Gastroesophageal sphincter (tissue), 4 donors: ENCODE results near the gene CTSW. TPM values are rescaled to one million over a fixed set of nuclear protein-coding genes. Genes with fewer than 3 reads are reported as not detected.
A peak's percentile ranks its signal among the peaks of the same experiment; 100 is the strongest.
"Not testable (repeated sequence)": the region's sequence is repeated elsewhere in the genome, so short reads cannot be mapped to it uniquely, and the experiment has no call there.

Experiments used
- ATAC-seq: fragments of 150-250 bp; one replicate; pipeline ENCODE4 v1.9.1; 2016; ENCODE audit warnings: mild to moderate bottlenecking, moderate library complexity
- H3K27ac ChIP-seq, 4 donors: fragments of 200-600 bp; sonication (generic) in 3 of 4; 1 replicate in 3 of 4; 2 replicates in 1 of 4; pipeline ENCODE4 v1.5.1; 2016 to 2019
- H3K27me3 ChIP-seq: fragments of 200-600 bp; sonication (generic); one replicate; pipeline ENCODE4 v1.5.1; 2019
- H3K36me3 ChIP-seq, 2 donors: fragments of 200-600 bp; sonication (generic); one replicate each; pipeline ENCODE4 v1.5.1; 2019; ENCODE audit warnings: control low read depth in 1 of 2
- H3K4me1 ChIP-seq, 3 donors: fragments of 200-600 bp; sonication (generic); 1 replicate in 2 of 3; 2 replicates in 1 of 3; pipeline ENCODE4 v1.5.1; 2016 to 2019; ENCODE audit warnings: control low read depth in 2 of 3
- H3K4me3 ChIP-seq, 2 donors: fragments of 200-600 bp; sonication (generic); one replicate each; pipeline ENCODE4 v1.5.1; 2019; ENCODE audit warnings: mild to moderate bottlenecking in 1 of 2, moderate library complexity in 1 of 2
- H3K9me3 ChIP-seq, 3 donors: fragments of 200-600 bp; sonication (generic); one replicate each; pipeline ENCODE4 v1.5.1; 2017 to 2019; ENCODE audit warnings: control low read depth in 2 of 3
- CTCF ChIP-seq, 4 experiments: fragments of 200-600 bp in 2 of 4; fragments of 450-650 bp in 2 of 4; sonication (generic) in 1 of 4; IDR thresholded peaks; one replicate each; pipeline ENCODE4 v1.5.1; 2017 to 2019; ENCODE audit warnings: antibody characterized with exemption in 4 of 4, mild to moderate bottlenecking in 2 of 4, moderate library complexity in 2 of 4
- EP300 ChIP-seq: sonication (generic); formaldehyde crosslinking; IDR thresholded peaks from one replicate; pipeline ENCODE4 v1.6.1; 2017; ENCODE audit warnings: antibody characterized with exemption, mild to moderate bottlenecking
- POLR2A ChIP-seq, 2 donors: fragments of 450-650 bp; IDR thresholded peaks; one replicate each; pipeline ENCODE4 v1.6.1; 2017; ENCODE audit warnings: antibody characterized with exemption in 2 of 2, mild to moderate bottlenecking in 2 of 2, moderate library complexity in 1 of 2
- POLR2AphosphoS5 ChIP-seq: sonication (generic); formaldehyde crosslinking; IDR thresholded peaks from one replicate; pipeline ENCODE4 v1.6.1; 2017; ENCODE audit warnings: antibody characterized with exemption
- WGBS, 2 donors: methylation state at CpG; one replicate each; pipeline ENCODE4 v1.1.5; 2018; ENCODE audit warnings: low coverage in 1 of 2; 5-methylcytosine and 5-hydroxymethylcytosine counted together
- total RNA-seq, 4 donors: library from RNA; depleted of rRNA; stranded (reverse); fragments of >200 nt; gene quantifications; one replicate each; pipeline ENCODE4 v1.1.0, GENCODE V29; 2016

The CTSW gene
- total RNA-seq = 1 to 10 TPM in 1 of 4 donors, under 1 TPM in 2, not detected in 1; 0.52 to 3.6 (median 0.94) TPM

GRCh38 chr11:65879617-65880016, at the start of gene CTSW:
CTSW (plus strand) TSS chr11:65879837; CDS start chr11:65879855, 18 bp downstream.
- Histone ChIP-seq H3K9me3 (no peaks in the 10 kb centered on the region), H3K4me1 (peaks cover 0 to 5% (median 4%) of the 10 kb centered on the region in 3 donors), H3K36me3 (peaks cover 0 to 28% of the 10 kb centered on the region in 2 donors), H3K27me3 (no peaks in the 10 kb centered on the region), H3K4me3 (no peak within 1 kb of the TSS), H3K27ac (no peak within 1 kb of the TSS)
- ATAC-seq = no peak
- WGBS, 2 donors = 37% methylated on average over 3 of the region's 7 CpGs; no CpG with 5 or more reads in 1 of the 2 donors
- no peak for TF ChIP-seq CTCF (IDR thresholded peaks at IDR 0.05)
- TF ChIP-seq EP300 = no peak
- no peak for TF ChIP-seq POLR2A (IDR thresholded peaks at IDR 0.05)
- no peak for TF ChIP-seq POLR2AphosphoS5

- H3K4me1 ChIP-seq = peaks cover 0 to 19% (median 10%) of the 10 kb centered on the region in 3 donors
- not testable (repeated sequence) for H3K36me3 ChIP-seq, H3K9me3 ChIP-seq, ATAC-seq, H3K27me3 ChIP-seq, H3K4me3 ChIP-seq, H3K27ac ChIP-seq
Measured at GRCh38 chr11:65832231-65832630, 47.4 kb upstream of the CTSW start.

GRCh38 chr11:65833297-65834030, 46.2 kb upstream of the CTSW start, which contains the start of gene SNX32:
SNX32 (plus strand) TSS chr11:65833963; CDS start chr11:65834066, 103 bp downstream.
- peak within 1 kb of the TSS in 3 of 4 donors; percentile 48 to 59 (median 50) for H3K27ac ChIP-seq
- 0% methylated on average over 3 of the region's 63 CpGs; no CpG with 5 or more reads in 1 of the 2 donors for WGBS, 2 donors
- peaks cover 0 to 19% (median 10%) of the 10 kb centered on the region in 3 donors for H3K4me1 ChIP-seq
- peaks cover 7% of the 10 kb centered on the region for H3K27me3 ChIP-seq
- H3K36me3 ChIP-seq = no peaks in the 10 kb centered on the region
- no peaks in the 10 kb centered on the region for H3K9me3 ChIP-seq
- peak; percentile 100 for ATAC-seq
- TF ChIP-seq POLR2AphosphoS5 (peak; percentile 16), POLR2A (IDR thresholded peaks at IDR 0.05) (no peak), CTCF (IDR thresholded peaks at IDR 0.05) (no peak)
- peak within 1 kb of the TSS; percentile 39 to 63 for H3K4me3 ChIP-seq

GRCh38 chr11:65834202-65834601, 45.4 kb upstream of the CTSW start:
- Histone ChIP-seq H3K4me3 (peak overlapping the region; percentile 6 to 63), H3K36me3 (no peaks in the 10 kb centered on the region), H3K27ac (no peak overlapping the region), H3K4me1 (peaks cover 0 to 19% (median 10%) of the 10 kb centered on the region in 3 donors), H3K9me3 (no peaks in the 10 kb centered on the region), H3K27me3 (peaks cover 5% of the 10 kb centered on the region)
- ATAC-seq = no peak
- TF ChIP-seq POLR2A (IDR thresholded peaks at IDR 0.05) (no peak), POLR2AphosphoS5 (no peak), CTCF (IDR thresholded peaks at IDR 0.05) (no peak), EP300 (no peak)
- 20 to 33% methylated on average over 1 to 3 of the region's 6 CpGs for WGBS, 2 donors

GRCh38 chr11:65842144-65842543, 37.5 kb upstream of the CTSW start:
- no peak for ATAC-seq
- Histone ChIP-seq H3K27me3 (no peaks in the 10 kb centered on the region), H3K4me1 (no peaks in the 10 kb centered on the region), H3K9me3 (no peaks in the 10 kb centered on the region), H3K27ac (no peak overlapping the region), H3K36me3 (no peaks in the 10 kb centered on the region), H3K4me3 (no peak overlapping the region)
- 96 to 100% methylated on average over 1 to 4 of the region's 4 CpGs for WGBS, 2 donors
- TF ChIP-seq CTCF (IDR thresholded peaks at IDR 0.05) (no peak), EP300 (no peak), POLR2A (IDR thresholded peaks at IDR 0.05) (no peak), POLR2AphosphoS5 (no peak)
